Activated CD4-positive, CD25-positive, alpha-beta regulatory T cell treated with anti-CD3 and anti-CD28 coated beads, Interleukin-2, amount 50 U/mL, for 72 hours (primary cell): ENCODE results near the gene HNRNPH2.

Experiments
- DNase-seq: peaks from one replicate; pipeline ENCODE4 v3.0.0; 2021

Gene HNRNPH2

GRCh38 chrX:101398694-101399093, 9.3 kb upstream of the HNRNPH2 start:
- no peak for DNase-seq

GRCh38 chrX:101399825-101400224, 8.2 kb upstream of the HNRNPH2 start:
- no peak for DNase-seq

GRCh38 chrX:101407167-101407747, 765 bp upstream of the HNRNPH2 start:
- DNase-seq = no peak

- no peak for DNase-seq
Observed at GRCh38 chrX:101408532-101408841, 465 bp downstream of the HNRNPH2 start.

GRCh38 chrX:101409043-101409442, 1.0 kb downstream of the HNRNPH2 start:
- no peak for DNase-seq

- DNase-seq = no peak
Observed at GRCh38 chrX:101410461-101410860, 2.4 kb downstream of the HNRNPH2 start.

GRCh38 chrX:101411984-101412383, 4.0 kb downstream of the HNRNPH2 start:
- DNase-seq = no peak

GRCh38 chrX:101415180-101416145, 7.4 kb downstream of the HNRNPH2 start:
- DNase-seq = no peak

GRCh38 chrX:101416691-101417090, 8.7 kb downstream of the HNRNPH2 start:
- no peak for DNase-seq

GRCh38 chrX:101417190-101417589, 9.2 kb downstream of the HNRNPH2 start:
- no peak for DNase-seq

GRCh38 chrX:101417981-101418841, 10.2 kb downstream of the HNRNPH2 start:
- DNase-seq = peak; percentile 65

GRCh38 chrX:101419489-101419888, 11.5 kb downstream of the HNRNPH2 start:
- no peak for DNase-seq

- DNase-seq = no peak
Observed at GRCh38 chrX:101427954-101428353, 19.9 kb downstream of the HNRNPH2 start.

- no peak for DNase-seq
Observed at GRCh38 chrX:101429934-101430333, 21.9 kb downstream of the HNRNPH2 start.

GRCh38 chrX:101430457-101431078, 22.5 kb downstream of the HNRNPH2 start:
- no peak for DNase-seq

GRCh38 chrX:101442085-101442484, 34.1 kb downstream of the HNRNPH2 start:
- DNase-seq = no peak

- no peak for DNase-seq
Observed at GRCh38 chrX:101449279-101449678, 41.3 kb downstream of the HNRNPH2 start.

- DNase-seq = no peak
Observed at GRCh38 chrX:101450085-101450484, 42.1 kb downstream of the HNRNPH2 start.

GRCh38 chrX:101450961-101451360, 42.9 kb downstream of the HNRNPH2 start:
- no peak for DNase-seq

GRCh38 chrX:101452056-101452455, 44.0 kb downstream of the HNRNPH2 start:
- DNase-seq = no peak

- no peak for DNase-seq
Observed at GRCh38 chrX:101460669-101461068, 52.6 kb downstream of the HNRNPH2 start.

GRCh38 chrX:101462892-101463291, 54.9 kb downstream of the HNRNPH2 start:
- DNase-seq = no peak
